Endothelial cell of hepatic sinusoid (primary cell): Measurements from ENCODE around the gene FEZF2.

Experiments
- in situ Hi-C: cut with HindIII; loops from 2 replicates; pipeline ENCODE4 v1.10.0; 2017; ENCODE audit warnings: low sequenced_read_pairs

The FEZF2 gene

DNA sequence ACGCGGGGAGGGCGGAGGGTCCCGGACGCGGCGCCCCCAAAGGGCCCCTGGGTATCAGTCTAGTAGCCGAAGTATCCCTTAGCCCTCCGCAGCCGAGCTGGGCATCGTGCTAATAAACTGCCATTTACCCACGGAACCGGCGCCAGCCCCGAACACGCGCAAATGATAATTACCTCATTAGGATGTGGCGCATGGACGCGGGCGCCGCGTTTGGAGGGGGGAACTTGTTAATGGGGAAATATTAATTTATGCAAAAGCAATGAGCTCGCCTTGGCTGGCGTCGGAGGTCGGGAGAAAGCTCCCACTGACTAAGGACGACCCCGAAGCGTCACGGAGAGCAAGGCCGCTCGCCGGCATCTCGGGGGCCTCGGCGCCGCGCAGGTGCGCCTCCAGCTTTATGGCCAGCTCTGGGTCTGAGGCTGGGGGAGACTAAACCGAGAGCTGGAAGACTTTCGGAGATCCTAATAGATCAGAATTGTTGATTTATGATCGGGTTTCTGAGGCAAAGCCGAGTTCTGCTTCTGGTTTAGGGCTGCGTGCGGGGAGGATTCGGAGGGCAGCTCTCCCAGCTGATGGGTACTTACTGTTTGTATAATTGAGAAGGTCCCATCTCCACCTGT lies 474 bp upstream of the FEZF2 start:
- in situ Hi-C loops: no loop called here

DNA sequence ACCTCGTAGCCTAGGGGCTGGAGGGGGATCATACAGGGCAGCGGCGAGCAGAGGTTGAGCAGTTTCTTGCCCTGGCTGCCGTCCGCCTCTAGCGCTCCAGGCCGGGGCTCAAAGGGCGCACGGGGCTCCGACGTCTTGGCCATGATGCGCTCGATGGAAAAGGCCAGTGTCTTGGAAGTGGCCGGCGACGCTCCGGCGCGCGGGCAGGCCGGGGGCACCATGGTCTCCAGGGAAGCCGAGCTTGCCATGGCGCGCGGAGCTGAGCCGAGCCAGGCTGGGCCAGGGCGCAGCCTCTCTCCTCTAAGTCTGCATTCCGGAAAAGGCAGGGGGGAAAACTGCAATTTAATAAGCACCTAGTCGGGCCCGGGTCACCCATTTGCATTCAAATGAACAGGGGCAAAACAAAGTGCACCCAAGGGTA lies 719 bp downstream of the FEZF2 start:
- in situ Hi-C loops: no loop called here

DNA sequence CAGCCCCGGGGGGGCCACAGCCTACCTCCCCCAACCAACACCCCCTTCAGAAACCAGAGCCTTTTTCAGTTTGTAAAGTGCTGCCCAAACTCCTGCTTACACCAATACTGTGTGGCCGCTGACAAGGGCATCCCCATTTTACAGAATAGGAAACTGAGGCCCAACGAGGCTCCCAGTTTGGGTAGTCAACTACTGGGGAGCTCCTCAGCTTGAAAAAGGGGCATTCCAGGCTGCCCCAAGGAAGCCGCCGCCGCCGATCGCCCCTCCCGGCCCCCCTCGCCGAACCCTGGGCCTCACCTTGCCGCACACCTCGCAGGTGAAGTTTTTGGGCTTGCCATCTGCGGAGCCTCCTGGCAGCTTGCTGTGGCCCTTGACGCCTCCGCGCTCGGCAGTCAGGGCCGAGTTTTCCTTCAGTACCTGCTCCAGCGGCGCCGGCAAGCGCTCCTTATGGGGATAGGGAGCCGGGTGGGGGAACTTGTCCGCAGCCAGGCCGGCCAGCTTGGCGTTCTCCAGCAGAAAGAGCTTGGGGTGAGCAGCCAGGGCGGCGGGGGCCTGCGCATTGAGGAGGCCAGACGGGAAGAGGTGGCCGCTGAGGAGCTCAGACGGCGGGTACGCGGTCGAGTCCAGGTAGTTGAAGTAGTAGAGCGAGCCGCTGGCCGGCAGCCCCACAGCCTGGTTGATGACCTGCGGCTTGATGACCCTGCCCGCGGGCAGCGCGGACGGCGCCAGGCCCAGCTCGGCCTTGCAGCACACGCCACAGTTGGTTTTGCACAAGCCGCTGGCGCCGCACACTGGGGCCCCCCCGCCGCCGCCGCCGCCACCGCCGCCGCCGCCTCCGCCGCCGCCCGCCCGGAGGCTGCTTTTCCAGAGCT lies 1.4 kb downstream of the FEZF2 start:
- in situ Hi-C loops: no loop called here

DNA sequence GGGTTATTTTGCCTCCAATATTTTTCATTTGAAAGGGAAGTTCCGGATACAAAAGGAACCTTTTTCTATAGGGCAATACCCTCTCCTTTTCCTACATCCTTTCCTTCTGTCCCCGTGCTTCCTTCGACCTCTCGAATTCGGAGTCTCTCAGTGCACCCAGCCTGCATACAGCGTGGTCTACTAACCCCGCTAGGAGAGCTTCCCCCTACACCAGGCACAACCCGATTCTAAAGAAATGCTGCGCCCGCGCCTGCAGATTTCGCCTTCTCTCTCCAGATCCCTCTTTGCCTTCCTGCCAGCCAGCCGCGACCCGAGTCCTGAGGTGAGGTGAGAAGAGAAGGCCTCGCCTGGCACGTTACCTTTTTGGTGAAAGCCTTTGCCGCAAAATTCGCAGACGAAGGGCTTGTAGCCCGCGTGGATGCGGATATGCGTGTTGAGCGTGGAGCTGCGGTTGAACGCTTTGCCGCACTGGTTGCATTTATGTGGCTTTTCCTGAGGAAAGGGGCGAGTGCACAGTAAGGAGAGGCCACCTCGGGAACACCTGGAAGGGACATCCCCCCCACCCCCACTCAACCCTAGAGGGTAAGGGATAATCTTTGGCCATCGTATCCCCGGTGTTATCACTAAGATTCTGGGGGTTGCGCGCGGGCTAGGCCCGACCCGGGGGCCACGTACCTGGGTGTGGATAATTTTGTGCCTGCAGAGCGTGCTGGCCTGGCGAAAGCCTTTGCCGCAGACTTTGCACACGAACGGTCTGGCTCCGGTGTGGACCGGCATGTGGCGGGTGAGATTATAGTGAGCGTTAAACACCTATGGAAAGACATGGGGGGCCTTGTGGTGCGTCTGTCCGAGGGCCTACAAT lies 2.3 kb downstream of the FEZF2 start:
- in situ Hi-C loops: no loop called here

DNA sequence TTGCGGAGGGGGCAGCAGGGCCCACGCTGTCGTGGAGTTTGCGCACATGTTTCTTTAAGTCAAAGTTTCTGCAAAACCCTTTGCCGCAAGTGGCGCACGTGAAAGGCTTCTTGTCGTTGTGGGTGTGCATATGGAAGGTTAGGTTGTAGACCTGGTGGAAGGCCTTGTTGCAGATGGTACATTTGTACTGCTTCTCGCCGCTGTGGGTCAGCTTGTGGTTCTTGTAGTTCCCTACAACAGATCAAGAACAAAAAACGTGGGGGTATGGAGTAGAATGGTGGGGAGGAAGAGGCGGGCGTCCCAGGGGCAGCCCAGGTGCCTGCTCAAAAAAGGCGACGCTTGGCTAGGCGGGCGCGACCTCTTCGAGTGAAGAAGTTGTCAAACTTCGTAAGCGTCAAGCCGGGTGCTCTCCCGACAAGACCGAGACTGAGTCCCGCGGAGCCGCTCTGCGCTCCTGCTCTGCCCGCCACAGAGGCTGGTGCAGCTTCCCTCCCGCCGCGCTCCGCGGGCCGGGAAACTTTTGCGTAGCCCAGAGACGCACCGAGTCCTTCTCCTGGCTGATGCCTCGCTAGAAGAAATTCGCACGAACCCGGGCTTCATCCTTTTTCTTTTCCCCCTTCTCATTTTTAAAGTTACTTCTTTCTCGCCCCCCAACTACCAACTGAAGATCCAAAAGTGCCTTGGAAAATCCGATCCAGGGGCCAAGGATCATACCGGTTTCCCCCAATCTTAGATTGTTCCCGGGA lies 3.1 kb downstream of the FEZF2 start:
- in situ Hi-C loops: no loop called here

DNA sequence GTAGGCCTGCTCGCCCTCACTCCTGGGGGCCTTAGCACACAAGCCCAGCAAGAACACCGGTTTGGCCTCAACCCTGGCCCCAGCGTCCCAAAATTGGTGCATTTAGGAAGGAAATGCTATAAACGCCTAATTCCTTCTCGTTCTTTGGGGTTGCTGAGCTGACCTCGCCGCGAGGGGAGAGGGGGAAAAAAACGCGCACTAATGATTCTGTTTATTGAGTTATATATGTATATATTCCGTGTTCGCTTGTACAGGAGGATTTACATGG lies 3.9 kb downstream of the FEZF2 start:
- in situ Hi-C loops: no loop called here

DNA sequence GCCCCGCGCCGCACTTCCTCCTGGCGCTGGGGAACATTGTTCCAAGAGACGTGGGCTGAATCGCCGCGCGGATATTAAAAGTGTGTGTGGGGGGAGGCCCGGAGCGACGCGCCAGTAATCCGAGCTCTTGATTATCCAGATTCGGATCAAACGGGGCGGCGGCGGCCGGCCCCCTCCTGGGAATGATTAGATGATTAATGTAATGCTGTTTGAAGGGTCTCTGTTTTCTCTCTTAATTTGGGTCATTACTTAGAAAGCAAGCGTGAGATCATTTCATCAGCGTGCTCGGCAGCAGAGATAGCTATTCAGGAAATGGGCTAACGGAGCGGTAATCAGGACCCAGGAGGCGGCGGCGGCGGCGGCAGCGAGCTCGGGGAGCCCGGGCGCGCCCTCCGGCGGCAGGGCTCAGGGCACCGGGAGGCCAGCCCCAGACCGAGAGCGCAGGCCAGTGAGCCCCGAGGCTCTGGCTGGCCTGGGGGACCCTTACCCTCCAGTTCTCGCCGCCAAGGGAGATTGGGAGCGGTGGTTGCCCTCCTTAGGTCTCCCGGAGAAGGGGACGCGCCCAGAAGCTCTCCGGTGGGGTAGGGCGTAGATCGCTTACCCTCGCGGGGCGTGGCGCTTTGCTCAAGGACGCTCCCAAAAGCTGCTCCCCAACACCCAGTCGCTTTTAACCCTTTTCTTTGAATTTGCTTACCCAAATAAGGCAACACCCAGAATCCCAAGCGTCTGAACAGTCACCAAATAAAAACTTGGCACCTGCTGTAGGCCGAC lies 4.5 kb downstream of the FEZF2 start:
- in situ Hi-C loops: no loop called here

DNA sequence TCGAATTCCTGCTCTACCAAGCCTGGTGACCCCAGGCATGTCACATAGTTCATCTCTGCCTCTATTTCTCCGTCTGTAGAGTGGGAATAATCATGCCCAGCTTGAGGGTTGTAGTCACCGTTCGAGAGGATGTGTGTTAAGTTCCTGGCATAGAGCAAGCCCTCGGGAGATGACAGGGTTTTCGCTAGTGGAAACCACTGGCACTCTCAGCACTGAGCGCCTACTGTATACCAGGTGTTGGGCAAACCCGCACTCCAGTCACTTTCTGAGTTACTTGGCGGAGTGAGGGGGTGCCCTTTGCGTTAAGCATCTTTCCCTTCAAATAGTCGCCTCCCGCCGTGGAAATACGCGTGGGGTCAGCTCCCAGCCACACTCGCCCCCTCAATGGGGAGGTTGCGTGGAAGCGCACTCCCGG lies 5.1 kb downstream of the FEZF2 start:
- in situ Hi-C loops: no loop called here

DNA sequence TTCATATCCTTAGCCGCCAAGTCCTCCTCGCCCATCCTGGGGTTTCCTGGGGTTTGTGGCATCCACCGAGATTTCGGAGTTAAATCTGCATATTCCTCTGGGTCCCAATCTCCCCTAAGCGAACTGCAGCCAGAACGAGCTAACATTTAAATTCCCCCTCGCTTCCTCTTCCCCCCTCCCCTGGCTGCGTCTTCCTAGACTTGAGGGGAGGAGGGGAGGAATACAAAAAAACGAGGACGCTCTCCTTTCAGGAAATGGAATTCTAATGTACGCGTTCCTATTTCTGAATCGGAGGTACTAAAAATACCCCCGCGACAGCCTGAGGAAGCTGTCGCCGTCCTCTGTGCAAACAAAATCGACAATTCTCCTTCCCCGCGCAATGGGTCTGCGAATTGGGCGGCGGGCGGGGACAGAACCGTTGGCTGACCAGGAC lies 5.6 kb downstream of the FEZF2 start:
- in situ Hi-C loops: no loop called here

DNA sequence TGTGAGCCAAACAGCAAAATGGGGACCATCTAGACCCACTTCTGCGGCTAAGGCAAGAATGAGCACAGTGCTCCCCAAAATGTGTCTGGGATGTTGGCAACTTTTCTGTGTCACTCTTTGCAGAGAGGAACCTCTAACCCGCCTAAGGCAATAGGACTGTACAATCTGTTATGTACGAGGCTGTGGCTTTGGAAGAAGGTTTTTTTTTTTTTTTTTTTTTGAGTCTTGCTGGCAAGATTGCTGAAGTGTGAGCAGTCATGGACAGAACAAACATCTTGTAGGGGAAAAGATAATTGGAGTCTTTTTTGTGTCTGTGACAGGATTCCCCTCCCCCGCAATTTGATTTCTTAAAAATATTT lies 7.2 kb downstream of the FEZF2 start:
- in situ Hi-C loops: no loop called here

DNA sequence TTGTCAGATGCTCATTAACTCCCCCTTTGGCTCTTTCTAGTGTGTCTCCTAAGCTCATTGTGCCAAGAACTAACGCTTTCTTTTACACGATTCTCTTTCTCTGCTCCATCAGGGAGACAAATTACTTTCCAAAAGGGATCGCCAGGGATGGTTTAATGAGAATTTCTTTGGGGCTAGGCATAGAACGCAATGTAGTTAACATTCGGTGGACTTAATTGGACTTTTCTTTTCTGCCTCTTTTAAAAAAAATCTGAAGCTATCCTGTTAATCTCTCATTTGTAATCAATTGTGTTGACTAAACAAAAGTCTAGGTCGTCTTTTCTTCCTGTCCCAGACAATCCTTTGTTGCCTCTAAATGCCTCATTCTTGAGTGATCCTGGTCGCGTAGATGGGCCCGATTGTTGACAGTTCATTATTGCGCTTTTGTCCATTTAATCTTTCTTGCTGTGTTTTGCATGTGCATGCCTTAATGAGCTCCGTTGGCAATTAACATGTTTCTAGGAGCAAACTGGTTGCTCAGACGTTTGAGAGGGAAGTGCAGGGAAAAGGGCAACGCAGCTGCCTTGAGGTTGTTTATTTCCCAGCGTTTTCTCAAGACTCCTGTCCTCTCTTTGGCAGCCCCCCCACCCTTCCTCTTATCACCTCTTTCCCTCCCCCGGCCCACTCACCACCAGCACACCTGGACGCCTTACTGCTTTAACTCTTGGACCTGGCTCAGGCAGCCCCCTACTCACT lies 7.8 kb downstream of the FEZF2 start:
- in situ Hi-C loops: no loop called here

DNA sequence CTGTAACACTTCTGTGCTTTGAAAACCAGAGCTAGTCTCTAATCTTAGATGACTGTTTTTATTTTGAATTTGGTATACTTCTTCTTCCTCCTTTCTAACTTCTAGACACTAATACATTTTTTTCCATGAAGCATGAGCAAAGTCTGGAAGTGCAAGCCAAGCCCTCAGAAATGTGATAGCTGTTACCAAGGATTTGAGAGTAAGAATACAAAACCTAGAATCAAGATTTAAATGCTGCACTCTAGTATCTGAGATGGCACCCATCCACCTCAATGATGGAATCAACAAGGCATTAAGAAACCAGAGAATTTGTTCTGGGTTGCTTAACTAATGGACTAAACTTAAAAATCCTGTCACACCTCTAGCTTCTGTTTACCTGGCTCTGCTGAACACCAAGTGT lies 9.2 kb downstream of the FEZF2 start:
- in situ Hi-C loops: no loop called here

DNA sequence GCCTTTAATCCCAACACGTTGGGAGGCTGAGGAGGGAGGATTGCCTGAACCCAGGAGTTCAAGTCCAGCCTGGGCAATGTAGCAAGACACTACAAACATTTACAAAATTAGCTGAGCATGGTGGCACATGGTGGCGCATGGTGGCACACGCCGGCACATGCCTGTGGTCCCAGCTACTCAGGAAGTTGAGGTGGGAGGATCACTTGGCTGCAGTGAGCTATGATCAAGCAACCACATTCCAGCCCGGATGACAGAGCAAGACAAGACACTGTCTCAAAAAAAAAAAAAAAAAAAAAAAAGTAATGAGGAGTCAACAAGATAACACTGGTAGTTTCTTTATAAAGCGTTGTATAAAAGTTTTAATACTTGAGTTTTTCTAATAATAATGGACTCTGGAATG lies 10.1 kb downstream of the FEZF2 start:
- in situ Hi-C loops: no loop called here

DNA sequence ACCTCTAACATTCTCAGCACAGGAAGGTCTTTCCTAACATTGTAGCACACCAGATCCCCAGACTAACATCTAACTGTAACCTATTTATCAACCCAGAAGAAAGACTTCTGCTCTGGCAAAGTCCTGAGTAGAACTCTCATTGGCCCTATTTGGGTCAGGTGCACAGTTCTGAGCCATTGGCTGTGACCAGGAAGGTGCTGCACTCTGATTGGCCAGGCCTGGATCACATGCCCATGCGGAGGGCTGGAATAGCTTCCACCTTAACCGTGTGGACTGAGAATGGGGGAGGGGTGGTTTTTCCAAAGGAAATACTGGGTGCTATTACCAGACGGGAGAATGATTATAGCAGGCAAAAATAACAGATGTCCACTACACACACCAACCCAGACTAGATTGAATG lies 11.5 kb downstream of the FEZF2 start:
- in situ Hi-C loops: no loop called here

DNA sequence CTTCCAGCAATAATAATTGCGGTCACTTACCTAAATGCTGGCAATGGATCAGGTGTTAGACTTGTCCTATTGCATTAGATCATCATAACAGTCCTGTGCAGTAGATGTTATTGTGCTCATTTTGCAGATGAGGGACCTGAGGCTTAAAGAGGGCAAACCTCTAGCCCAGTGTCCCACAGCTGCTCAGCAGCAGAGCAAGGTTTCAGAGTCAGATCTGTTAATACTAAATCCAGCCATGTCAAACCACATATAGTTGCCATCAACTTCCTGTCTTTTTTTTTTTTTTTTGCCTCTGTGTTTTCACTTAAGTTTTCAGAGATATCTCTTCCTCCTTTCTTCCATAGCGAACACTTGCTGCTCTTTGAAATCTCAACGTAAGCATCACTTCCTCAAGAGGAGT lies 12.1 kb downstream of the FEZF2 start:
- in situ Hi-C loops: no loop called here

DNA sequence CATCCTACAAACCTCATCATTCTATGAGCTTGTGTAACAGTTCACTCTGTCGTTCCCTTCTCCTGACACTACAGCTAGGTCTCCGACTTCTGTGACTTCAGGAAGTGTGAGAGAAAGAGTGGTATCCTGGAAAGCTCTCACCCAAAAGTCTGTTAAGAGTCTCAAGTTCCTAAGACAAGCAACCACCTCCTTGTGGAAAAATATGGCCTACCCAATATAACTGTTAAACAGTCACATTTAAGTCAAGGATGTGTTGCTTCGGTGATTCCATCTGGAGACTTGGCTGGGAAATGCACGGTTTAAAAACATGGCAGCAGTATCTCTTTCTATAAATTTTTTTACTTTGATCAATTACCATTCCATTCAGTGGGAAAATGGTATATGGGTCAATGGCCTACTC lies 13.8 kb downstream of the FEZF2 start:
- in situ Hi-C loops: no loop called here

DNA sequence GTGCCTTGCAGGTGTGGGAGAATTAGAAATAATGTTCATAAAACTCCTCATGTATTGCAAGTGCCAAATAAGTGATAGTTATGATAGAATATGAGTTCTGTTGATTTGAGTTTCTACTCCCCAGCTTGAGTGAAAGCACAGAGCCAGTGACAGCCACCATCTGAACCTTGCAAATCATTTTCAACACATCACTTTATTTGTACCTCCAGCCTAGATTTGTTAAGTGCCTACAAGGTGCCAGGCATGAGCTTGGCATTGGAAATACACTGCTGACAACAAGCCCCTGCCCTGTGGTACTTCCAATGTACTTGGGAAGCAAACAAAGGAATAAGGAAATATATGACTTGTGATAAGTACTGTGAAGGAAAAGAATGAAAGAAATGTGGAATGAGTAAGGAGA lies 17.0 kb downstream of the FEZF2 start:
- in situ Hi-C loops: no loop called here

DNA sequence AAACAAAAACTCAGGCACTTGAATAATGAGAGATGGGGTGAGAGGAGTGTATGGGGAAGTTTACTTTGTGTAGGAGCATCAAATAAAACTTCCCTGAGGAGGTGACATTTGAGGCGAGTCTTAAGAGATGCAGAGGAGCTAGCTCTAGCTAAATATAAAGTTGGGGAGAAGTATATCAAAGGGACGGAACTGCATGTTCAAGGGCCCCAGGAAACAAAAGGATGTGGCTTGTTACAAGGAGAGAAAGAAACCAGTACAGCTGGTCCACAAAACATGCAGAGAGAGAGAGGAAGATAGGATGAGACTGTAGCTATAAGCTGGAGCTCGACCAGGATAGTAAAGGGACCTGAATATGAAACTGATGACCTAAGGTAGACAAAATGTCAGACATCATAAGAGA lies 17.6 kb downstream of the FEZF2 start:
- in situ Hi-C loops: no loop called here

DNA sequence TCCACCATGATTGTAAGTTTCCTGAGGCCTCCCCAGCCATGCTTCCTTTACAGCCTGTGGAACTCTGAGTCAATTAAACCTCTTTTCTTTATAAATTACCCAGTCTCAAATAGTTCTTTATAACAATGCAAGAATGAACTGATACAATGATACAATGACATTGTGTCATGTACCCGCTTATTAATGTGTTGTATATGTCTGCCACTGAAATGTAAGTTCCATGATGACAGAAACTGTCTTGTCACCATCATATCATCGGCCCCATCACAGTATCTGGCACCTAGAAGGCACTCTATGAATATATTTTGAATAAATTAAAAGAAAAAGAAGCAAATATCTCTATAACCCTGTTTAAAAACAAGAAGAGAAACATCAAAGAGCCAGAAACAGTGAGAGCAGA lies 29.6 kb downstream of the FEZF2 start:
- in situ Hi-C loops: no loop called here

DNA sequence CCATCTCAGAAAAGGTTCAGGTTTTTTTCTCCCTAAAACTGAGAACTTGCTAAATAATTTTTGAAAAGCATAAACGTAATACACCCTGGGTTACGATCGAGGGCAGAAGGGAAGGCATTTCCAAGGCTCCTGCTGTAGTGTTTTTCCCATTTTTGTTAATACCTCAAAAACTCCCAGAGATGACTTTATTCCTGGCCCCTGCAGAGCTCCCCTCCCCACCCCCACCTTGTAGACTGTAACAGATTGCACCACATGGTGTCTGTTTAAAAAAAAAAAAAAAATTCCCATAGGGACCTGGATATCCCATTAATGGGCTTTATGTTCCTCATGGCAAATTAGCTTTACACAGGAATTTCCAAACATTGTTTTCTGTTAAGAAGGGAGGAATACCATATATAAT lies 38.2 kb downstream of the FEZF2 start:
- in situ Hi-C loops: loop anchor here (5.0 kb wide), 1 partner anchor 77 kb away; no protein-coding TSS in a partner anchor
